ENCODE results near the gene AFF3.

DNA sequence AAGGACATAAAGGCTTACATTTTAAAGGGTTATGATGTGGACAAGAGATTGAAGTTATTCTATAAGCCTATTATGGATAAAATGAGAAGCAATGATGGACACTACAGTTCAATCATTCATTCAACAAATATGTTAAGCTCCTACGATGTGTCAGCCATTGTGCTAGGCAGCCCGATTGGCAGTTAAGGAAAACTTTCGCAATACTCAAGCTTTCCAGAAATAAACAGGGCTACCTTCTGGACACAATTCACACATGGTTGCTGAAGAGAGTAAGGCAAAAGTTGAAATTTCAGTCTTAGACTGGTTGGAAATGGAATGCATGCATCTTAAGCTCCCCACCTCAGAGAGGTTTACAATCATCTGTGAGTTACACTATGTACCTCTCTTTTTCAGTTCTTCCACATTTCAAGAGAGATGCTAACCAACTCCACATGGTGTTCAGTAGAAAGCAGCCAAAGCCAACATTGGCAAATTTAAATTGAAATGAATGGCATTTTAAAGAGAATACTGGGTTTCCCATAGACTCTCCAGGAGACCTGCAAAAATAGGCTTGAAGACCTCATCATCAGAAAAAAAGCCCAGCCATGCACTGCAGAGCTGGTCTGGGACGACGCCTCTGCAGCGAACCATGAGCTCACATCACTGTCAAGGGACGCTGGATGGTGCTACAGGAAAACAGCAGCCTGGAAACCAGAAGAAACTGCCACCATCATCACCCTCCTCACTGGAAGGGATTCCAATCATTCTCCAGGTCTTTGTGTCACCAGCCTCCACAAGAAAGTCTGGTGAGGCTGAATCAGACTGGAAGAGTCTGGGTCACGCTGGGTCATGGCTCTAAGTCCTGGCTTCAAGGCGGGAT is 276.3 kb downstream of the AFF3 start:
- TF ChIP-seq, protein P1, sequence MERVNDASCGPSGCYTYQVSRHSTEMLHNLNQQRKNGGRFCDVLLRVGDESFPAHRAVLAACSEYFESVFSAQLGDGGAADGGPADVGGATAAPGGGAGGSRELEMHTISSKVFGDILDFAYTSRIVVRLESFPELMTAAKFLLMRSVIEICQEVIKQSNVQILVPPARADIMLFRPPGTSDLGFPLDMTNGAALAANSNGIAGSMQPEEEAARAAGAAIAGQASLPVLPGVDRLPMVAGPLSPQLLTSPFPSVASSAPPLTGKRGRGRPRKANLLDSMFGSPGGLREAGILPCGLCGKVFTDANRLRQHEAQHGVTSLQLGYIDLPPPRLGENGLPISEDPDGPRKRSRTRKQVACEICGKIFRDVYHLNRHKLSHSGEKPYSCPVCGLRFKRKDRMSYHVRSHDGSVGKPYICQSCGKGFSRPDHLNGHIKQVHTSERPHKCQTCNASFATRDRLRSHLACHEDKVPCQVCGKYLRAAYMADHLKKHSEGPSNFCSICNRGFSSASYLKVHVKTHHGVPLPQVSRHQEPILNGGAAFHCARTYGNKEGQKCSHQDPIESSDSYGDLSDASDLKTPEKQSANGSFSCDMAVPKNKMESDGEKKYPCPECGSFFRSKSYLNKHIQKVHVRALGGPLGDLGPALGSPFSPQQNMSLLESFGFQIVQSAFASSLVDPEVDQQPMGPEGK (CRISPR knock-in tag; IDR thresholded peaks at IDR 0.05; ENCODE audit: borderline replicate concordance), result no peak
- TF ChIP-seq SNAI2 (CRISPR knock-in tag; IDR thresholded peaks at IDR 0.05), result no peak

All from SK-N-SH treated with all-trans-retinoic acid at 6 μM for 48 hours (cell line).